ENCODE data around the gene PRKCE.

The PRKCE gene

GRCh38 chr2:46030330-46030729 is 378.9 kb downstream of the PRKCE start:
- no peak overlapping the region for H3K4me3 ChIP-seq (ENCODE audit: low read depth, low read length)

GRCh38 chr2:46032161-46032813 is 380.8 kb downstream of the PRKCE start:
- DNase-seq (ENCODE audit: low read depth), result no peak
- H3K4me3 ChIP-seq (ENCODE audit: low read depth, low read length), result no peak overlapping the region

More at GRCh38 chr2:46030330-46030729, 378.9 kb downstream of the PRKCE start:
- no peak for DNase-seq (ENCODE audit: low read depth)

- no peak for DNase-seq (ENCODE audit: low read depth)
- H3K4me3 ChIP-seq (ENCODE audit: low read depth, low read length), result no peak overlapping the region
These were observed 381.5 kb downstream of the PRKCE start for GRCh38 chr2:46032996-46033395.

- no peak for DNase-seq (ENCODE audit: low read depth)
- no peak overlapping the region for H3K4me3 ChIP-seq (ENCODE audit: low read depth, low read length)
These were observed 383.1 kb downstream of the PRKCE start for GRCh38 chr2:46034535-46034934.

- DNase-seq (ENCODE audit: low read depth), result no peak
- H3K4me3 ChIP-seq (ENCODE audit: low read depth, low read length), result no peak overlapping the region
These were observed 385.5 kb downstream of the PRKCE start for GRCh38 chr2:46036929-46037328.

GRCh38 chr2:46039543-46040303 is 388.2 kb downstream of the PRKCE start:
- H3K4me3 ChIP-seq (ENCODE audit: low read depth, low read length), result no peak overlapping the region
- DNase-seq (ENCODE audit: low read depth), result no peak

GRCh38 chr2:46040563-46041155 is 389.2 kb downstream of the PRKCE start:
- DNase-seq (ENCODE audit: low read depth), result no peak
- no peak overlapping the region for H3K4me3 ChIP-seq (ENCODE audit: low read depth, low read length)

GRCh38 chr2:46041434-46041833 is 390.0 kb downstream of the PRKCE start:
- no peak for DNase-seq (ENCODE audit: low read depth)
- no peak overlapping the region for H3K4me3 ChIP-seq (ENCODE audit: low read depth, low read length)

- no peak for DNase-seq (ENCODE audit: low read depth)
- no peak overlapping the region for H3K4me3 ChIP-seq (ENCODE audit: low read depth, low read length)
These were observed 390.7 kb downstream of the PRKCE start for GRCh38 chr2:46042207-46042637.

GRCh38 chr2:46042711-46043110 is 391.2 kb downstream of the PRKCE start:
- no peak for DNase-seq (ENCODE audit: low read depth)
- H3K4me3 ChIP-seq (ENCODE audit: low read depth, low read length), result no peak overlapping the region

GRCh38 chr2:46045888-46046287 is 394.4 kb downstream of the PRKCE start:
- H3K4me3 ChIP-seq (ENCODE audit: low read depth, low read length), result no peak overlapping the region
- no peak for DNase-seq (ENCODE audit: low read depth)

GRCh38 chr2:46047290-46047689 is 395.8 kb downstream of the PRKCE start:
- H3K4me3 ChIP-seq (ENCODE audit: low read depth, low read length), result no peak overlapping the region
- DNase-seq (ENCODE audit: low read depth), result no peak

GRCh38 chr2:46048693-46049092 is 397.2 kb downstream of the PRKCE start:
- no peak overlapping the region for H3K4me3 ChIP-seq (ENCODE audit: low read depth, low read length)
- no peak for DNase-seq (ENCODE audit: low read depth)

- H3K4me3 ChIP-seq (ENCODE audit: low read depth, low read length), result no peak overlapping the region
- DNase-seq (ENCODE audit: low read depth), result no peak
These were observed 398.6 kb downstream of the PRKCE start for GRCh38 chr2:46050027-46050426.

- no peak for DNase-seq (ENCODE audit: low read depth)
- no peak overlapping the region for H3K4me3 ChIP-seq (ENCODE audit: low read depth, low read length)
These were observed 399.0 kb downstream of the PRKCE start for GRCh38 chr2:46050489-46050888.

- no peak for DNase-seq (ENCODE audit: low read depth)
- no peak overlapping the region for H3K4me3 ChIP-seq (ENCODE audit: low read depth, low read length)
These were observed 399.6 kb downstream of the PRKCE start for GRCh38 chr2:46051085-46051484.

GRCh38 chr2:46053564-46053963 is 402.1 kb downstream of the PRKCE start:
- no peak overlapping the region for H3K4me3 ChIP-seq (ENCODE audit: low read depth, low read length)
- no peak for DNase-seq (ENCODE audit: low read depth)

GRCh38 chr2:46056541-46056940 is 405.1 kb downstream of the PRKCE start:
- no peak for DNase-seq (ENCODE audit: low read depth)
- no peak overlapping the region for H3K4me3 ChIP-seq (ENCODE audit: low read depth, low read length)

GRCh38 chr2:46058140-46058539 is 406.7 kb downstream of the PRKCE start:
- no peak overlapping the region for H3K4me3 ChIP-seq (ENCODE audit: low read depth, low read length)
- DNase-seq (ENCODE audit: low read depth), result no peak

- H3K4me3 ChIP-seq (ENCODE audit: low read depth, low read length), result no peak overlapping the region
- peak; percentile 64 for DNase-seq (ENCODE audit: low read depth)
These were observed 411.4 kb downstream of the PRKCE start for GRCh38 chr2:46062637-46063412.
